HCT116 (cell line): ENCODE data around the gene CRB1. TPM values are rescaled to one million over a fixed set of nuclear protein-coding genes. Genes with fewer than 3 reads are reported as not detected.

Experiments used
- ATAC-seq: fragments of 200-7000 bp; cut with Tn5 transposase; 2 replicates; pipeline ENCODE4 v1.9.1; 2020; ENCODE audit warnings: mild to moderate bottlenecking, moderate library complexity
- BruUV-seq: library from RNA; stranded (reverse); fragments of 400-500 nt; replicated peaks from 2 replicates; lab custom pipeline; 2021; lab: Mats Ljungman, UMichigan
- CTCF ChIA-PET: fragments of 300-600 bp; sonication (Branson Sonifier 250); formaldehyde crosslinking; loops from one replicate; lab custom pipeline; 2021; ENCODE audit warnings: antibody characterized with exemption; lab: Charles Lee
- POLR2A ChIA-PET: fragments of 300-600, 350-600 bp; sonication (Branson Sonifier 250); formaldehyde crosslinking; loops from one replicate; lab custom pipeline; 2021; ENCODE audit warnings: antibody characterized with exemption; lab: Charles Lee
- RAD21 ChIA-PET, 2 experiments: fragments of 300-600 bp; sonication (Branson Sonifier 250); formaldehyde crosslinking; loops; one replicate each; lab custom pipeline; 2023; ENCODE audit warnings: low total read pairs in 2 of 2; ENCODE audit not compliant: uncharacterized antibody in 2 of 2, unreplicated experiment in 2 of 2, low non-redundant PET in 1 of 2; lab: Charles Lee
- DNase-seq: peaks from one replicate; pipeline ENCODE4 v3.0.0-alpha.2; 2010; ENCODE audit warnings: low read depth, low spot score
- H2AFZ ChIP-seq: fragments of 200-600 bp; shearing (Covaris generic), sonication (generic); 2 replicates; pipeline ENCODE4 v1.6.1; 2017; ENCODE audit warnings: low read depth, mixed run types, mixed read lengths, antibody characterized with exemption, low read length; ENCODE audit not compliant: poor library complexity, severe bottlenecking
- H3K27ac ChIP-seq: 2 replicates; pipeline ENCODE4 v1.5.1; 2012; ENCODE audit warnings: low read depth, low read length
- H3K27me3 ChIP-seq: fragments of 200-600 bp; sonication (generic); 2 replicates; pipeline ENCODE4 v1.6.1; 2016; ENCODE audit warnings: mixed run types, low read length, mixed read lengths; ENCODE audit not compliant: insufficient read depth
- H3K36me3 ChIP-seq, 2 experiments: fragments of 200-500 bp in 1 of 2; fragments of 200-600 bp in 1 of 2; sonication (Bioruptor generic) in 1 of 2; sonication (generic) in 1 of 2; 2 replicates each; pipeline versions ENCODE4 v1.5.1 to v1.6.1; 2014 to 2016; ENCODE audit warnings: low read length in 2 of 2, inconsistent platforms in 1 of 2, mixed read lengths in 1 of 2, mixed run types in 1 of 2; ENCODE audit not compliant: insufficient read depth in 2 of 2, control insufficient read depth in 1 of 2
- H3K4me1 ChIP-seq, 2 experiments: fragments of 200-600 bp in 1 of 2; sonication (generic) in 1 of 2; 2 replicates each; pipeline versions ENCODE4 v1.5.1 to v1.6.1; 2012 to 2017; ENCODE audit warnings: low read length in 2 of 2, inconsistent platforms in 1 of 2, mild to moderate bottlenecking in 1 of 2, mixed read lengths in 1 of 2, mixed run types in 1 of 2, moderate library complexity in 1 of 2; ENCODE audit not compliant: insufficient read depth in 2 of 2, control insufficient read depth in 1 of 2
- H3K4me2 ChIP-seq: fragments of 200-600 bp; sonication (generic); 2 replicates; pipeline ENCODE4 v1.6.1; 2017; ENCODE audit warnings: mixed run types, low read length, mixed read lengths
- H3K4me3 ChIP-seq, 2 experiments: fragments of 200-600 bp in 1 of 2; sonication (generic) in 1 of 2; replicated peaks in 1 of 2; 2 replicates each; pipeline ENCODE4 v1.5.1; 2011 to 2016; ENCODE audit warnings: low read length in 2 of 2, control low read depth in 1 of 2, low read depth in 1 of 2, mild to moderate bottlenecking in 1 of 2, mixed read lengths in 1 of 2, mixed run types in 1 of 2
- H3K79me2 ChIP-seq: fragments of 200-600 bp; sonication (generic); 2 replicates; pipeline ENCODE4 v1.6.1; 2017; ENCODE audit warnings: mild to moderate bottlenecking, mixed run types, low read length, moderate library complexity, mixed read lengths; ENCODE audit not compliant: insufficient read depth
- H3K9ac ChIP-seq: fragments of 200-600 bp; sonication (generic); 2 replicates; pipeline ENCODE4 v1.6.1; 2016; ENCODE audit warnings: low read length, mixed read lengths
- H3K9me2 ChIP-seq: fragments of 200-600 bp; sonication (generic), shearing (Covaris generic); 2 replicates; pipeline ENCODE4 v1.6.1; 2017; ENCODE audit warnings: mixed run types, mild to moderate bottlenecking, moderate library complexity; ENCODE audit not compliant: insufficient read depth
- H3K9me3 ChIP-seq, 2 experiments: fragments of 200-500 bp in 1 of 2; fragments of 200-600 bp in 1 of 2; sonication (Bioruptor generic) in 1 of 2; sonication (generic) in 1 of 2; 2 replicates each; pipeline ENCODE4 v1.6.1; 2014 to 2017; ENCODE audit warnings: low read length in 2 of 2, mixed read lengths in 2 of 2, inconsistent platforms in 1 of 2, low read depth in 1 of 2, mild to moderate bottlenecking in 1 of 2, mixed run types in 1 of 2, moderate library complexity in 1 of 2; ENCODE audit not compliant: control insufficient read depth in 1 of 2, insufficient read depth in 1 of 2
- H4K20me1 ChIP-seq: fragments of 200-600 bp; sonication (generic), shearing (Covaris generic); 2 replicates; pipeline ENCODE4 v1.6.1; 2017; ENCODE audit warnings: mixed run types, mild to moderate bottlenecking, moderate library complexity; ENCODE audit not compliant: insufficient read depth
- ATF3 ChIP-seq: IDR thresholded peaks from 2 replicates; pipeline ENCODE4 v1.6.1; 2012
- CEBPB ChIP-seq: IDR thresholded peaks from 2 replicates; pipeline ENCODE4 v1.6.1; 2012; ENCODE audit warnings: low read depth
- CTCF ChIP-seq, 3 experiments: fragments of 200-600 bp in 1 of 3; sonication (generic) in 1 of 3; IDR thresholded peaks in 2 of 3; conservative IDR thresholded peaks in 1 of 3; 2 replicates each; pipeline ENCODE4 v1.5.1; 2012 to 2017; ENCODE audit warnings: low read depth in 2 of 3, low read length in 2 of 3, antibody characterized with exemption in 1 of 3, borderline replicate concordance in 1 of 3, control low read depth in 1 of 3, mild to moderate bottlenecking in 1 of 3, mixed read lengths in 1 of 3, mixed run types in 1 of 3, moderate library complexity in 1 of 3; ENCODE audit not compliant: insufficient read depth in 1 of 3
- EZH2phosphoT487 ChIP-seq: fragments of 200-600 bp; IDR thresholded peaks from 2 replicates; pipeline ENCODE4 v1.6.1; 2018; ENCODE audit warnings: antibody characterized with exemption, borderline replicate concordance
- JUND ChIP-seq: IDR thresholded peaks from 2 replicates; pipeline ENCODE4 v1.6.1; 2012
- POLR2A ChIP-seq: IDR thresholded peaks from 2 replicates; pipeline ENCODE4 v1.7.0; 2011; ENCODE audit warnings: borderline replicate concordance; ENCODE audit not compliant: insufficient read depth, insufficient read length; ENCODE audit errors: extremely low read depth
- REST ChIP-seq: IDR thresholded peaks from 2 replicates; pipeline ENCODE4 v1.6.1; 2012; ENCODE audit warnings: low read depth
- SIN3A ChIP-seq: IDR thresholded peaks from 2 replicates; pipeline ENCODE4 v1.6.1; 2012; ENCODE audit warnings: low read depth
- SP1 ChIP-seq: IDR thresholded peaks from 2 replicates; pipeline ENCODE4 v1.6.1; 2012; ENCODE audit warnings: low read depth
- TCF7L2 ChIP-seq: IDR thresholded peaks from 2 replicates; pipeline ENCODE4 v1.7.0; 2011; ENCODE audit warnings: borderline replicate concordance, inconsistent platforms; ENCODE audit not compliant: insufficient read depth, insufficient read length; ENCODE audit errors: extremely low read depth
- YY1 ChIP-seq: IDR thresholded peaks from 2 replicates; pipeline ENCODE4 v1.6.1; 2011; ENCODE audit warnings: low read length, low read depth, moderate library complexity, mild to moderate bottlenecking; ENCODE audit not compliant: insufficient replicate concordance; ENCODE audit errors: extremely low read depth
- ZBTB33 ChIP-seq: IDR thresholded peaks from 2 replicates; pipeline ENCODE4 v1.6.1; 2011; ENCODE audit warnings: mild to moderate bottlenecking, low read length, moderate library complexity; ENCODE audit not compliant: insufficient replicate concordance; ENCODE audit errors: extremely low read depth
- ZNF274 ChIP-seq: fragments of 200-500 bp; sonication (Bioruptor generic); IDR thresholded peaks from 2 replicates; pipeline ENCODE4 v1.6.1; 2014; ENCODE audit warnings: mild to moderate bottlenecking, low read depth, low read length, inconsistent platforms
- intact Hi-C: fragments of 100-400 bp; cut with micrococcal nuclease; formaldehyde crosslinking; loops from 2 replicates; pipeline ENCODE4 v1.10.0; 2022
- total RNA-seq: library from RNA; stranded (reverse); gene quantifications from one replicate; pipeline ENCODE4 v1.2.1, GENCODE V29; 2021; ENCODE audit not compliant: unreplicated experiment

Gene CRB1
- total RNA-seq, 1 experiment from 2014 or later, result 0.07 TPM

- H2AFZ ChIP-seq, result no peak overlapping the region
- H3K36me3 ChIP-seq, result no peaks in the 10 kb centered on the region
- H4K20me1 ChIP-seq, result no peaks in the 10 kb centered on the region
- H3K4me2 ChIP-seq, result no peak overlapping the region
- RAD21 ChIA-PET, result no interaction called here
- H3K9me2 ChIP-seq, result no peaks in the 10 kb centered on the region
- POLR2A ChIA-PET, result no interaction called here
- intact Hi-C loops, result no loop called here
- H3K9me3 ChIP-seq, result no peaks in the 10 kb centered on the region
- H3K27me3 ChIP-seq, result no peaks in the 10 kb centered on the region
- CTCF ChIA-PET, result no interaction called here
- TF ChIP-seq TCF7L2, result no peak
- TF ChIP-seq JUND, result no peak
- no peak for TF ChIP-seq EZH2phosphoT487
- TF ChIP-seq ZBTB33, result no peak
- no peak for TF ChIP-seq POLR2A
- no peak for TF ChIP-seq ZNF274
- TF ChIP-seq CEBPB, result no peak
- no peak for TF ChIP-seq SP1
- no peak for TF ChIP-seq ATF3
- ATAC-seq (no peak), DNase-seq (no peak)
- H3K79me2 ChIP-seq, result no peaks in the 10 kb centered on the region
- no peaks in the 10 kb centered on the region for H3K4me1 ChIP-seq
- no peak overlapping the region for H3K4me3 ChIP-seq
- no peak overlapping the region for H3K27ac ChIP-seq
- BruUV-seq, result no TSS peak
- no peak overlapping the region for H3K9ac ChIP-seq
Observed at GRCh38 chr1:197413564-197413963, 145.5 kb downstream of the CRB1 start.

- RAD21 ChIA-PET, result no interaction called here
- no peak overlapping the region for H2AFZ ChIP-seq
- H3K4me2 ChIP-seq, result no peak overlapping the region
- no peaks in the 10 kb centered on the region for H3K79me2 ChIP-seq
- H3K9ac ChIP-seq, result no peak overlapping the region
- DNase-seq (no peak), ATAC-seq (no peak)
- intact Hi-C loops, result no loop called here
- CTCF ChIA-PET, result no interaction called here
- H3K4me1 ChIP-seq, result no peaks in the 10 kb centered on the region
- POLR2A ChIA-PET, result no interaction called here
- H3K9me2 ChIP-seq, result no peaks in the 10 kb centered on the region
- no peaks in the 10 kb centered on the region for H3K27me3 ChIP-seq
- no TSS peak for BruUV-seq
- H3K9me3 ChIP-seq, result no peaks in the 10 kb centered on the region
- no peaks in the 10 kb centered on the region for H4K20me1 ChIP-seq
- H3K36me3 ChIP-seq, result no peaks in the 10 kb centered on the region
- H3K4me3 ChIP-seq, result no peak overlapping the region
- H3K27ac ChIP-seq, result no peak overlapping the region
- no peak for TF ChIP-seq SP1
- TF ChIP-seq SIN3A, result no peak
- no peak for TF ChIP-seq CEBPB
- no peak for TF ChIP-seq YY1
- no peak for TF ChIP-seq ZNF274
- TF ChIP-seq CTCF (IDR thresholded peaks at IDR 0.05 in 2 of 3, conservative IDR thresholded peaks at IDR 0.05 in 1 of 3; ENCODE audit: borderline replicate concordance in 1 of 3, insufficient read depth in 1 of 3, low read depth in 2 of 3, low read length in 2 of 3), result no peak
- no peak for TF ChIP-seq REST
Observed at GRCh38 chr1:197415221-197415620, 147.2 kb downstream of the CRB1 start.
